ENCODE measurements around the gene SND1.
A peak's percentile ranks its signal among the peaks of the same experiment; 100 is the strongest.
"Not testable (repeated sequence)": the region's sequence is repeated elsewhere in the genome, so short reads cannot be mapped to it uniquely, and the experiment has no call there.

Gene SND1

GRCh38 chr7:128102490-128103291 is 450.7 kb downstream of the SND1 start:
- no peak overlapping the region for H3K4me3 ChIP-seq (ENCODE audit: low read depth in 1 of 5, low read length in 5 of 5)
- no peak overlapping the region for H3K9ac ChIP-seq (ENCODE audit: low read length in 5 of 5)
- H3K36me3 ChIP-seq (ENCODE audit: control insufficient read depth in 5 of 5, insufficient read depth in 5 of 5, low read length in 5 of 5): no peaks in the 10 kb centered on the region
- peaks cover 0 to 16% (median 14%) of the 10 kb centered on the region in 5 donors for H3K4me1 ChIP-seq (ENCODE audit: control insufficient read depth in 5 of 5, insufficient read depth in 5 of 5, low read length in 5 of 5)
- H3K9me3 ChIP-seq (ENCODE audit: control insufficient read depth in 5 of 5, low read length in 5 of 5): no peaks in the 10 kb centered on the region
- peaks cover 7 to 25% (median 17%) of the 10 kb centered on the region in 5 donors for H3K27me3 ChIP-seq (ENCODE audit: control insufficient read depth in 5 of 5, insufficient read depth in 4 of 5, low read length in 5 of 5)
- H3K27ac ChIP-seq (ENCODE audit: low read depth, low read length): no peak overlapping the region

GRCh38 chr7:128103498-128104107 is 451.6 kb downstream of the SND1 start:
- no peak overlapping the region for H3K27ac ChIP-seq (ENCODE audit: low read depth, low read length)
- no peak overlapping the region for H3K9ac ChIP-seq (ENCODE audit: low read length in 5 of 5)
- H3K36me3 ChIP-seq (ENCODE audit: control insufficient read depth in 5 of 5, insufficient read depth in 5 of 5, low read length in 5 of 5): no peaks in the 10 kb centered on the region
- no peaks in the 10 kb centered on the region for H3K9me3 ChIP-seq (ENCODE audit: control insufficient read depth in 5 of 5, low read length in 5 of 5)
- H3K4me3 ChIP-seq (ENCODE audit: low read depth in 1 of 5, low read length in 5 of 5): peak overlapping the region; percentile 36 to 60 (median 52)
- H3K4me1 ChIP-seq (ENCODE audit: control insufficient read depth in 5 of 5, insufficient read depth in 5 of 5, low read length in 5 of 5): peaks cover 0 to 21% (median 14%) of the 10 kb centered on the region in 5 donors
- peaks cover 7 to 28% (median 19%) of the 10 kb centered on the region in 5 donors for H3K27me3 ChIP-seq (ENCODE audit: control insufficient read depth in 5 of 5, insufficient read depth in 4 of 5, low read length in 5 of 5)

GRCh38 chr7:128104108-128104742 is 452.2 kb downstream of the SND1 start:
- no peaks in the 10 kb centered on the region for H3K36me3 ChIP-seq (ENCODE audit: control insufficient read depth in 5 of 5, insufficient read depth in 5 of 5, low read length in 5 of 5)
- H3K27me3 ChIP-seq (ENCODE audit: control insufficient read depth in 5 of 5, insufficient read depth in 4 of 5, low read length in 5 of 5): peaks cover 7 to 33% (median 21%) of the 10 kb centered on the region in 5 donors
- no peak overlapping the region for H3K27ac ChIP-seq (ENCODE audit: low read depth, low read length)
- H3K4me1 ChIP-seq (ENCODE audit: control insufficient read depth in 5 of 5, insufficient read depth in 5 of 5, low read length in 5 of 5): peaks cover 0 to 27% (median 16%) of the 10 kb centered on the region in 5 donors
- no peak overlapping the region for H3K9ac ChIP-seq (ENCODE audit: low read length in 5 of 5)
- peak overlapping the region in 4 of 5 donors; percentile 36 to 60 (median 52) for H3K4me3 ChIP-seq (ENCODE audit: low read depth in 1 of 5, low read length in 5 of 5)
- no peaks in the 10 kb centered on the region for H3K9me3 ChIP-seq (ENCODE audit: control insufficient read depth in 5 of 5, low read length in 5 of 5)

- Histone ChIP-seq H3K27me3 (ENCODE audit: control insufficient read depth in 5 of 5, insufficient read depth in 4 of 5, low read length in 5 of 5) (peaks cover 7 to 33% (median 21%) of the 10 kb centered on the region in 5 donors), H3K9ac (ENCODE audit: low read length in 5 of 5) (no peak overlapping the region), H3K27ac (ENCODE audit: low read depth, low read length) (no peak overlapping the region), H3K4me1 (ENCODE audit: control insufficient read depth in 5 of 5, insufficient read depth in 5 of 5, low read length in 5 of 5) (peaks cover 0 to 27% (median 16%) of the 10 kb centered on the region in 5 donors), H3K36me3 (ENCODE audit: control insufficient read depth in 5 of 5, insufficient read depth in 5 of 5, low read length in 5 of 5) (no peaks in the 10 kb centered on the region), H3K9me3 (ENCODE audit: control insufficient read depth in 5 of 5, low read length in 5 of 5) (no peaks in the 10 kb centered on the region), H3K4me3 (ENCODE audit: low read depth in 1 of 5, low read length in 5 of 5) (no peak overlapping the region)
Observed at GRCh38 chr7:128105228-128106022, 453.4 kb downstream of the SND1 start.

- H3K4me3 ChIP-seq (ENCODE audit: low read depth in 1 of 5, low read length in 5 of 5): no peak overlapping the region
- peaks cover 7 to 33% (median 18%) of the 10 kb centered on the region in 5 donors for H3K27me3 ChIP-seq (ENCODE audit: control insufficient read depth in 5 of 5, insufficient read depth in 4 of 5, low read length in 5 of 5)
- H3K27ac ChIP-seq (ENCODE audit: low read depth, low read length): no peak overlapping the region
- no peaks in the 10 kb centered on the region for H3K36me3 ChIP-seq (ENCODE audit: control insufficient read depth in 5 of 5, insufficient read depth in 5 of 5, low read length in 5 of 5)
- H3K9me3 ChIP-seq (ENCODE audit: control insufficient read depth in 5 of 5, low read length in 5 of 5): no peaks in the 10 kb centered on the region
- no peak overlapping the region for H3K9ac ChIP-seq (ENCODE audit: low read length in 5 of 5)
- peaks cover 0 to 27% (median 16%) of the 10 kb centered on the region in 5 donors for H3K4me1 ChIP-seq (ENCODE audit: control insufficient read depth in 5 of 5, insufficient read depth in 5 of 5, low read length in 5 of 5)
Observed at GRCh38 chr7:128106821-128107220, 454.8 kb downstream of the SND1 start.

GRCh38 chr7:128107516-128107915 is 455.5 kb downstream of the SND1 start:
- H3K9ac ChIP-seq (ENCODE audit: low read length in 5 of 5); H3K4me3 ChIP-seq (ENCODE audit: low read depth in 1 of 5, low read length in 5 of 5); H3K9me3 ChIP-seq (ENCODE audit: control insufficient read depth in 5 of 5, low read length in 5 of 5); H3K27ac ChIP-seq (ENCODE audit: low read depth, low read length); H3K36me3 ChIP-seq (ENCODE audit: control insufficient read depth in 5 of 5, insufficient read depth in 5 of 5, low read length in 5 of 5): not testable (repeated sequence)
- Histone ChIP-seq H3K27me3 (ENCODE audit: control insufficient read depth in 5 of 5, insufficient read depth in 4 of 5, low read length in 5 of 5) (peaks cover 7 to 33% (median 20%) of the 10 kb centered on the region in 5 donors), H3K4me1 (ENCODE audit: control insufficient read depth in 5 of 5, insufficient read depth in 5 of 5, low read length in 5 of 5) (peaks cover 0 to 30% (median 16%) of the 10 kb centered on the region in 5 donors)

GRCh38 chr7:128108129-128108528 is 456.1 kb downstream of the SND1 start:
- Histone ChIP-seq H3K4me1 (ENCODE audit: control insufficient read depth in 5 of 5, insufficient read depth in 5 of 5, low read length in 5 of 5) (peaks cover 0 to 34% (median 16%) of the 10 kb centered on the region in 5 donors), H3K27ac (ENCODE audit: low read depth, low read length) (no peak overlapping the region), H3K36me3 (ENCODE audit: control insufficient read depth in 5 of 5, insufficient read depth in 5 of 5, low read length in 5 of 5) (no peaks in the 10 kb centered on the region), H3K27me3 (ENCODE audit: control insufficient read depth in 5 of 5, insufficient read depth in 4 of 5, low read length in 5 of 5) (peaks cover 7 to 33% (median 20%) of the 10 kb centered on the region in 5 donors), H3K4me3 (ENCODE audit: low read depth in 1 of 5, low read length in 5 of 5) (no peak overlapping the region), H3K9me3 (ENCODE audit: control insufficient read depth in 5 of 5, low read length in 5 of 5) (no peaks in the 10 kb centered on the region), H3K9ac (ENCODE audit: low read length in 5 of 5) (no peak overlapping the region)

- peaks cover 0 to 27% (median 9%) of the 10 kb centered on the region in 5 donors for H3K4me1 ChIP-seq (ENCODE audit: control insufficient read depth in 5 of 5, insufficient read depth in 5 of 5, low read length in 5 of 5)
Observed at GRCh38 chr7:128108641-128109423, 456.8 kb downstream of the SND1 start.

GRCh38 chr7:128109424-128109969 is 457.5 kb downstream of the SND1 start:
- H3K9me3 ChIP-seq (ENCODE audit: control insufficient read depth in 5 of 5, low read length in 5 of 5); H3K27ac ChIP-seq (ENCODE audit: low read depth, low read length); H3K9ac ChIP-seq (ENCODE audit: low read length in 5 of 5); H3K36me3 ChIP-seq (ENCODE audit: control insufficient read depth in 5 of 5, insufficient read depth in 5 of 5, low read length in 5 of 5); H3K4me3 ChIP-seq (ENCODE audit: low read depth in 1 of 5, low read length in 5 of 5): not testable (repeated sequence)
- Histone ChIP-seq H3K27me3 (ENCODE audit: control insufficient read depth in 5 of 5, insufficient read depth in 4 of 5, low read length in 5 of 5) (peaks cover 4 to 22% (median 15%) of the 10 kb centered on the region in 5 donors), H3K4me1 (ENCODE audit: control insufficient read depth in 5 of 5, insufficient read depth in 5 of 5, low read length in 5 of 5) (peaks cover 0 to 21% (median 2%) of the 10 kb centered on the region in 5 donors)

More at GRCh38 chr7:128108641-128109423, 456.8 kb downstream of the SND1 start:
- Histone ChIP-seq H3K27me3 (ENCODE audit: control insufficient read depth in 5 of 5, insufficient read depth in 4 of 5, low read length in 5 of 5) (peaks cover 3 to 28% (median 16%) of the 10 kb centered on the region in 5 donors), H3K27ac (ENCODE audit: low read depth, low read length) (no peak overlapping the region), H3K4me3 (ENCODE audit: low read depth in 1 of 5, low read length in 5 of 5) (no peak overlapping the region), H3K36me3 (ENCODE audit: control insufficient read depth in 5 of 5, insufficient read depth in 5 of 5, low read length in 5 of 5) (no peaks in the 10 kb centered on the region), H3K9ac (ENCODE audit: low read length in 5 of 5) (no peak overlapping the region), H3K9me3 (ENCODE audit: control insufficient read depth in 5 of 5, low read length in 5 of 5) (no peaks in the 10 kb centered on the region)
